ENCODE measurements around the gene HECTD1. TPM values are rescaled to one million over a fixed set of nuclear protein-coding genes. Genes with fewer than 3 reads are reported as not detected.
"Not testable (repeated sequence)": the region's sequence is repeated elsewhere in the genome, so short reads cannot be mapped to it uniquely, and the experiment has no call there.

Gene HECTD1
- total RNA-seq, 4 donors from 2014 or later = 189 to 236 (median 209) TPM

DNA sequence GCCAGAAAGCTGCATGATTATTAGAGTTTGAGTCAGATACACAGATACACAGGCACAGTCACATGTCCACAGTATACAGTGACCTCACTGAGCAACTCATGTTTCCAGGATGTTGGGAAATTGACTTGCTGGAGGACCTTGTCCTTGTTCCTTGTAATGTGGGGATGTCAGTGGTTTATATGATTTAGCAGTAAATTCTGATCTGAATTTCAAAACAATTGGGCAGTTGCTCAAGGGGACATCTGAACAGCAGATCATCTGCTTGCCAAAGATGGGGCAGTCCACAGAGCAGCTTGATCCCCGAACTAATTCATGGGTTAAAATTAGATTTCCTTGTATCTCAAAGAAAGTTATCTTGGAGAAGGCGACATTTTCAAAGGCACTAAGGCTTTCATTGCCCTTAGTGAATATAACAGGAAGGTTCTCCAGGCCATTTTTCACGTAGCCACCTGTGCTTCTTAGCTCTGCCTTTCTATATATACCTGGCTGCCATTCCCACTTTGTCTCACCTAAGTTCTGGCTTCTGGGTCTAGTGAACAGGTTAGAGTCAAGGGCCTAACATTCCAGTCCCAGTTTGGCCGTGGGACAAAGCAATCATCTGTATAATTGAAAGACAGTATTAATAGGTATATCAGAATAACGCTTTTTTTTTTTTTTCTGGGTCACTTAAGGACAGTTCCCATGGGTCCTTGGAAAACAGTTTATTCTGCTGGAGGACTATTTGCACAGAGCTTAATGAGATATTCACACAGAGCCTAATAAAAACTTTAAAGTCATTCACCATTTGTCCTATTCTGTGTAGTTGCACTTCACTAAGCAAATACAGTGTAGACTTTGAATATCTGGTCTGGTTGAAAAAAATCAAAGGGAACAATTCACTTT lies 116.5 kb downstream of the HECTD1 start:
- TF ChIP-seq, protein P1, sequence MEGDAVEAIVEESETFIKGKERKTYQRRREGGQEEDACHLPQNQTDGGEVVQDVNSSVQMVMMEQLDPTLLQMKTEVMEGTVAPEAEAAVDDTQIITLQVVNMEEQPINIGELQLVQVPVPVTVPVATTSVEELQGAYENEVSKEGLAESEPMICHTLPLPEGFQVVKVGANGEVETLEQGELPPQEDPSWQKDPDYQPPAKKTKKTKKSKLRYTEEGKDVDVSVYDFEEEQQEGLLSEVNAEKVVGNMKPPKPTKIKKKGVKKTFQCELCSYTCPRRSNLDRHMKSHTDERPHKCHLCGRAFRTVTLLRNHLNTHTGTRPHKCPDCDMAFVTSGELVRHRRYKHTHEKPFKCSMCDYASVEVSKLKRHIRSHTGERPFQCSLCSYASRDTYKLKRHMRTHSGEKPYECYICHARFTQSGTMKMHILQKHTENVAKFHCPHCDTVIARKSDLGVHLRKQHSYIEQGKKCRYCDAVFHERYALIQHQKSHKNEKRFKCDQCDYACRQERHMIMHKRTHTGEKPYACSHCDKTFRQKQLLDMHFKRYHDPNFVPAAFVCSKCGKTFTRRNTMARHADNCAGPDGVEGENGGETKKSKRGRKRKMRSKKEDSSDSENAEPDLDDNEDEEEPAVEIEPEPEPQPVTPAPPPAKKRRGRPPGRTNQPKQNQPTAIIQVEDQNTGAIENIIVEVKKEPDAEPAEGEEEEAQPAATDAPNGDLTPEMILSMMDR (IDR thresholded peaks at IDR 0.05) = no peak
- no peak for DNase-seq (ENCODE audit: low spot score)
- ATAC-seq (ENCODE audit: low FRiP score) = peak; percentile 79

DNA sequence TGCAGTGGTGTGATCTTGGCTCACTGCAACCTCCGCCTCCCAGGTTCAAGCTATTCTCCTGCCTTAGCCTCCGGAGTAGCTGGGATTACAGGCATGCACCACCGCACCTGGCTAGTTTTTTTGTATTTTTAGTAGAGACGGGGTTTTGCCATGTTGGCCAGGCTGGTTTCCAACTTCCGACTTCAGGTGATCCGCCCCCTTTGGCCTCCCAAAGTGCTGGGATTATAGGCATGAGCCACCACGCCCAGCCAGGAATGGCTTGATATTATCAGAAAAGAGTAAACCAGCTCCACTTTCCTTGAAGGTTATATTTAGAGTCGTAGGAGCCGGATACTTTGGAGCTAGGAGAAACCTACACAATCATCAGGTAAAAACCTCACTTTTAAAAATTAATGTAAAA lies 121.1 kb downstream of the HECTD1 start:
- not testable (repeated sequence) for ATAC-seq (ENCODE audit: low FRiP score); DNase-seq (ENCODE audit: low spot score)

DNA sequence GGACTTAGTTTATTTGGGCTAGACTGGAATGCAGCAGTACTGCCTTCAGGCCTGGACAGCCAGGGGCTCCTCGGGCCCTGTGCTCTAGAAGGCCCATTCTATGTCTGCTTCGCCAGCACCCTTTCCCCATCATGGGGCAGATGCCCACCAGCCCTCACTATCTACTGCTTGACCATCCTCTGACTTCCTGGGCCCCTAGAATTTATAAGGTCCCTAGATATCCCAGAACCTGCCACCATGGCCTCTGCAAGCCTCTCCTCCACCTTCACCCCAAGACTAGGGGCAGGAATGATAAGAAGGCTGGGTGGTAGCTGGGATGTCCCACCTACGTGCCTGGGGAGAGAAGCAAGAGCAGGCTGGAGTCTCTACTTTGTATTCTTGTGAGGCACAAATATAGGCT lies 122.6 kb downstream of the HECTD1 start:
- ATAC-seq (ENCODE audit: low FRiP score) = no peak
- TF ChIP-seq, protein P1 (IDR thresholded peaks at IDR 0.05) = no peak

DNA sequence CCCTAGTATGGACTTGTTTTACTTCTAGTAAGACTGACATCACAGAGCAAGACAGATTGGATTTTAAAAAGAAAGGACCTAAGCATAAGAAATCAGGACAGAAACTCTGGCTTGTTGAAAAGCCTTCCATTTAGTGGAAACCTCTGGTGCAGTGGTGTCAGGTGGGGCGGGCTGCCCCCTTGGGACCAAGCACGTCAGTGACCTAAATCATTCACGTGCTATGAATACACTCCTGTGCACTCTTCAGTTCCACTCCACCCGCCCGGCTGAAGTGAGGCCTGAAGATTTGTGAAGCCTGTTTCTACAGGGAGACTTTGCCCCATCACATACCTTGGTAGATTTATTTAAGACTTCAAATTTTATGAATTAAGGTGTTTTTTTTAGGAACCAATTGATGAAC lies 123.2 kb downstream of the HECTD1 start:
- ATAC-seq (ENCODE audit: low FRiP score) = no peak
- TF ChIP-seq, protein P1 (IDR thresholded peaks at IDR 0.05) = no peak
- DNase-seq (ENCODE audit: low spot score) = no peak

More for the DNA sequence above, 122.6 kb downstream of the HECTD1 start:
- DNase-seq (ENCODE audit: low spot score) = no peak

DNA sequence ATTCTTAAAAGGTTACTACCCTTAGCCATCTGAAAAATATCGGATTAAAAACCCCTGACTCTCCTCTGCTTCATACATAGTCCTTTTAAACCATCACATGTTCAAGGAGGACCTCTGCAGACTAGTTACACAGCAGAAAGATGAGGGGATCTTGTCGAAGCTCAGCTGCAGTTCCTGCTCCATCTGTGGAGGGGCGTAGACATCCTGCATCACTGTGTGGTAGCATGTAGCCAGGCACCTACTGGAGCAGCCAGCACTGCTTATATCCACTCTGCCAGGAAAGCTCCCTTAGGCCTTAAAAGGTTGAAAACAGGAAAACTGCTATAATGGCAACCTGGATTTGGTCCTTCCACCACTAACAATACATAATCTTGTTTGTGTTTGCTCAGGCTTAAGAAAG lies 123.8 kb downstream of the HECTD1 start:
- TF ChIP-seq, protein P1 (IDR thresholded peaks at IDR 0.05) = no peak
- no peak for DNase-seq (ENCODE audit: low spot score)
- ATAC-seq (ENCODE audit: low FRiP score) = no peak

DNA sequence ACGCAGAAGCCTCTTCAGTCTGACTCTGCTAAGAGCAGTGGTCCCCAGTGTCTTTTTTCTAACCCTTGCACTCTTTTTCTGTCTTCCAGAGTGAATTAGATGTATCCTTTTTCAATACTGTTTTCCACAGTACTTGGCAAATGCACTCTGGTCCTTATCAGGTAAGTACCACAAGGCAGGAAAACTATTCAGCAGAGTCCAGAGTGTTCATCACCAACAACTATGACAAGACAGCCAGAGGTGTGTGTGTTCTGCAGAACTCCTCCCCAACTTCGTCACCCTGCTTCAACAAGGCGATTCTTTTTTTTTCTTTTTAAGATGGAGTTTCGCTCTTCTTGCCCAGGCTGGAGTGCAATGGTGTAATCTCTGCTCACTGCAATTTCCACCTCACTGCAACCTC lies 127.1 kb downstream of the HECTD1 start:
- ATAC-seq (ENCODE audit: low FRiP score) = no peak
- DNase-seq (ENCODE audit: low spot score) = no peak
- TF ChIP-seq, protein P1 (IDR thresholded peaks at IDR 0.05) = no peak

DNA sequence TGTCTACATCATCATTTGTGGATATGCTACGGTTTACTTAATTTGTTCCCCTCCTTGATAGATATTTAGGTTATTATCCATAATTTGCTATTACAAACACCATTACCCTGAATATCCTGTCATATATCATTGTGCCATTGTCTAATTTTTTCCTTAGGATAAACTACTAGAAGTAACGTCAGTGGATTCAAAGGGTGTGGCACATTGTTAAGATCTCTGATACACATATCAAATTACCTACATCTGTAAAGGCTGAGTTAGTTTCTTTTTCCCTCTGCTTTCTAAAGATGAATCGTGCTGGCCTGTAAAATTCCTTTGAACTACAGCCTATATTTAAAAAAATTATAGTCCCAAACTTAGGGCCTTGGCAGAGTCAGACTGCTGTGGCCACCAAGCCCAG lies 127.5 kb downstream of the HECTD1 start:
- TF ChIP-seq, protein P1 (IDR thresholded peaks at IDR 0.05) = no peak
- ATAC-seq (ENCODE audit: low FRiP score) (no peak), DNase-seq (ENCODE audit: low spot score) (no peak)
